GM18519 (cell line): ENCODE measurements around the gene RACGAP1.

Experiments used
- ATAC-seq: cut with Tn5 transposase; IDR thresholded peaks from one replicate; pipeline ENCODE4 v1.9.1; 2021; ENCODE audit warnings: mild to moderate bottlenecking, moderate library complexity; ENCODE audit not compliant: unreplicated experiment, low FRiP score

Gene RACGAP1

DNA sequence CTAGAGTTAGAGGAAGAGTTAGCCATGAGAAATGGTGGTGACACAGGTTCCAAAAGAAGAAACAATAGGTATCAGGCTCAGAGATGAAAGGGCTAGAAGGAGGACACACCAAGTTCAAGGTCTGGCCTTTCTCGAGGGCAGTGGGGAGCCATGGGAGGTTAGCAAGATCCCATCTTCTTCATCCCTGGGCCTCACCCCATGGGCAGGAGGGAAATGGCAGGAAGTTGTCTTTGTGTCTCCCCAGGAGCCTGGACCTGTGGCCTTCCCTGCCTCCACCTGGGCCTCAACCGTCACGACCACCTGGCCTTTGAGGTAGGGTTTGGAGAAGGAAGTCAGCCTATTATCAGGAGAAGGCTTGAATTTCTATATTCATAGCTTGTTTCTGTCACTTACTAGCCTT, 80.6 kb downstream of the RACGAP1 start:
- no peak for ATAC-seq

DNA sequence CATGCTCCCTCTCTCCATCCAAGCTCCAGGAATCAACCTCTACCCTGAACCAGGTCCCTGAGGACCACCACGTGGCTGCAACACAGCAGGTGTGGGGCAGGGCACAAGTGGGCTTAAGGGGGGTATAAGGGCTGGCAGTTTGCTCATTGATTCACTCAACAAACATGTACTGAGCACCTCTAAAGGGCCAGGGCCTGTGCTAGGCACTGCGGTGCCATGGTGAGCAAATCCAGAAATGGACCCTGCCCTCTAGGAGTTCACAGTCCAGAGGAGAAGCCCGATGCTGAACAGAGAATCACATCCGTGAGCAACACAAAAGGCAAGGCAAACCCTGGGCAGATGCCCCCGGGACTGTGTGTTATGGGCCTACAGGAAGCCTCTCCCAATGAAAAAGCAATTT, 81.2 kb downstream of the RACGAP1 start:
- no peak for ATAC-seq

DNA sequence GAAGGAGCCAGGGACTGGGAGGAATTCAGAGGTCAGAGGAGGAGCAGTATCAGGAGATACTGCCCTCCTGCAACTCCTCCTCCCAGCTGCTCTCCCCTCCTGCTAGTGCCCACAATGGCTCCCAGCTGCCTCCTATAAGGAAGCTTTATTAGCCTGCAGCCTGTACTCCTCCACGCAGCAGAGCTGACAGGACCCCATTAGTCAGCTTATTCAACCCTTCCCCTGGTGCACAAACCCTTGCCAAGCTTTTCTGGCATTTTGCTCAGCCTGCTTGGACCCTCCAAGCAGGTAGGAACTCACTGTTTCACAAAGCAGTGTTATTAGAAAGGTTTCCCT, 81.7 kb downstream of the RACGAP1 start:
- ATAC-seq = no peak

DNA sequence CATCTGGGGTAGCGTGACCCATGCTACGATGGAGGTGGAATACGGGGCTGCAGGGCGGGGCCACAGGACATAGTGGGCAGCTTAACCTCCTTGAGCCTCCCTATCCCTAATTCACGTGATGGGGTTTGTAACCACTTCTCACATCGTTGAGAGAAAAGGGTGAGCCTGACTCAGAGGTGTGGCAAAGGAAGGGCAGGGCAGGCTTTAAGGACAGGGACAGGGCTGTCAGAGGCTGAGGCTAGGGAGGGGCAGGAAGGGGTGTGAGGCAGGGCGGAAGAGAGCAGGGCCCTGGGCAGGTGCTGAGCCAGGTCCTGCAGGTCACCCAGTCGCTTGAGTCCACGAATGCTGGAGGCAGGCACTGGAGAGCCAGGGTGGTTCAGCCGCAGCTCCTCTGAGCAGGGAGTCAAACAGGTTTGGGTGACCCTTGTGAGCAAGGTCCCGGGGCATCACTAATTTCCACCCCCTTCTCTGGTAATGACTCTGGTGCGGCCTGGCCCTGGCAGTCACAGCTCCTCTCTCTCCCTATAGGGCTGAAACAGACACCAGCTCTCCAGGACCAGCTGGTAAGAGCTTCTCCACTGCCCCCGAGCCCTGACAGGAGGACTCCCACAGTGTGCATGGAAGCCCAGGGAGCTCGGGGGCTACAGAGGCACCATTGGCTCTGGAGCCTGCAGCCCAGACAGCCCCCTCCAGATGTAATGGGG, 82.2 kb downstream of the RACGAP1 start:
- no peak for ATAC-seq

DNA sequence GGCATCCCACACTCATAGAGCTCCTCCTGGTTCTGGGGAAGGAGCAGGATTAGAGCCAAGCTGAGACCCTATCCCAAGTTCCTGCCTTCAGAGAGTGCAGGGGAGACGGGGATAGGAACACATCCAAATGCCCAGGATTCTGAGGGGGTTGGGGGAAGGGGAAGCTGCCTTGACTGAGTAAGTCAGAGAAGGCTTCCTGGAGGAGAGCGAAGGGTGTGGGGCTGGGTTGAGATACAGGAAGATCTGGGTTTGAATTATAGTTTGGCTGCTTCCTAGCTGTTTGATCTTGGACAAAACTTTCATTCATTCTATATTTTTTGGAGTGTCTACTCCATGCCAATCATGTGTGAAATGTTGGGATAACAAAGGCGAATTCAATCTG, 82.8 kb downstream of the RACGAP1 start:
- ATAC-seq = no peak

DNA sequence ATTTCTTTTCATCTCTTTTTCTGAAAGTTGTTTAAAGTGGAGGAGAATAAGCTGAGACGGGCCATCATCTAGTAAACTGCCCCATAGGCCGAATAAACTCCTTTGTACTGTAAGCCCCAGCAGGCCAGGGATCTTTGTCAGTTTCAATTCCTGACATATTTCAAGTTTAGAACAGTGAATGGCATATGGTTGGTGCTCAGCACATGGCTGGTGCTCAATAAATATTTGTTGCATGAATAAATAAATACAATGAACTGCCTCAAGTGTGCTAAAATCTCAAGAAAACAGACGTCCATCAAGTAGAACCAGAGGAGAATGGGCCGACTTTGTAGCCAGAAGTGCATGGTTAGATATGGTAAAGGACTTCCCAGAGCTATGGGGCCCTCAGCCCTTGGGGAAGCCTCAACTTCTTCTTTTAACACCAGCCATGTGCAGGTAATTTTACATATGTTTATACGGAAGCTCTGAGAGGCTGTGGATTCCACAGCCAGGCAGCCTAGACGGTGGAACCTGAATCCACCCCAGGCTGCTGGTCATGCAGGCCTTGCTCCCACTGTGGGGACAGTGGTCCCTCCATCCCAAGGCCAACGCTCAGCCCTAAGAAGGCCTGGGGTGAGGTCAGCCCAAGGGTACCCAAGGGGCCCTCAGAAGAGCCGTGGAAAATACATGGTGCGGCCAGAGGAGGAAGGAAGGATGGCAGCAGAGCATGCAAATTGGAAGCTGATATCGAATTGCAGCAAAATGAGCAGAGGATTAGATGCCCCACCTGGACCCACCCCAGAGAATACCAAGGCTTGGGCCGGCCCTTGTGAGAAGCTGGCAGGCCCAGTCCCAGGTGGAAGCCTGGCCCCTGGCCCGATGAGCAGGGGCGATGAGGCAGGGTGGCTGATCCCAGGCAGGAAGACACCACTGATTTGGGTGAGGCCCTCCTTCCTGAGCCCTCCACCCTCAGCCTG, 83.5 kb downstream of the RACGAP1 start:
- no peak for ATAC-seq

DNA sequence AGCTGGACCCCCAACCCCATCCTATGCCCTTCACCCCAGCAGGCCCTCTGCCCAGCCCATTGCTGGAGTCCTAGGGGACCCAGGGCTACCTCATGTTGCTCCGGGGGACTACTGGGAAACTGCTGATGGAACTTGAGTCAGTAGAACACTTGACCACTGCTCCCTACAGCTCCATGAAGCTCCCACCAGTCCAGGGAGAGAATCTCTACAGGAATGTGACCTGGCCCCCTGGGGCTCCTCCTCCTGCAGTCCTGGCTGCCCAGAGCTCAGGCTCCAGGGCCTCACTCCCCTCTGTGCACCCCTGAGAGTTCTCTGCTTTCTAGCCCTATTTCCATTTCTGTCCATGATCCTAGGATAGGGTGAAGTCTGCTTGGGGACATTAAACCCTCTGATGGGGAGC, 85.6 kb downstream of the RACGAP1 start:
- ATAC-seq = no peak

DNA sequence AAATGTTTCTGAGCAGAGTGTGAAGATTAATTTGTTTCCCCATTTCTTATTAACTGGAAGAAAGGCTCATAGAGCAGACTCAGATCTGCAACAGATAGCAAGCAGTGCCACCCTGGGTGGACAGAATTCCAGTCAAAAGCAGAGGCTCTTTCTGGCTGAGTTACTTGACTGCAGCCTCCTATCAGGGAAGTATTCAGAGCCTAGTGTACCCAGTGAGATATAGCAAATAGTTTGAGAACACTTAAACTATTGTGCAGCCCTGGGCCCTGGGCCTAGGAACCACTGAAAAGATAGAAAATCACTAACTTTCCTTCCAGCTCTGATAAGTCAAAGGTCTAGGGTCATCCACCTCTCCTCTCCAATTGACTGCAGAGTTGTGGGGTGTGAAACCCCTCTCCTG, 86.0 kb downstream of the RACGAP1 start:
- ATAC-seq = no peak
